Measurements from ENCODE around the gene SFMBT2. TPM values are rescaled to one million over a fixed set of nuclear protein-coding genes. Genes with fewer than 3 reads are reported as not detected.

Gene SFMBT2
- total RNA-seq, 1 experiment from 2014 or later: 41.5 TPM

GRCh38 chr10:7248585-7249164, 162.2 kb downstream of the SFMBT2 start:
- Histone ChIP-seq H4K20me1 (ENCODE audit: insufficient read depth, low read depth, low read length) (no peaks in the 10 kb centered on the region), H3K4me1 (ENCODE audit: low read length) (no peaks in the 10 kb centered on the region), H3K4me3 (ENCODE audit: low read length) (no peak overlapping the region), H3K36me3 (ENCODE audit: insufficient read depth, low read length) (peaks cover 42% of the 10 kb centered on the region; the same call in 1 of the 2 replicates), H3K9ac (ENCODE audit: low read length) (no peak overlapping the region), H3K27ac (ENCODE audit: low read length) (no peak overlapping the region), H3K9me2 (replicated peaks; ENCODE audit: insufficient read depth, low read length) (no peaks in the 10 kb centered on the region), H3K9me3 (ENCODE audit: low read length) (no peaks in the 10 kb centered on the region), H2AFZ (ENCODE audit: low read length) (no peak overlapping the region), H3K27me3 (ENCODE audit: low read length) (no peaks in the 10 kb centered on the region), H3K79me2 (ENCODE audit: low read length) (peaks cover 37% of the 10 kb centered on the region), H3K4me2 (ENCODE audit: low read depth, low read length, poor library complexity, severe bottlenecking) (no peak overlapping the region)
- no peak for DNase-seq

GRCh38 chr10:7248148-7248547, 162.7 kb downstream of the SFMBT2 start:
- H3K79me2 ChIP-seq (ENCODE audit: low read length): peaks cover 37% of the 10 kb centered on the region
- no peaks in the 10 kb centered on the region for H3K9me3 ChIP-seq (ENCODE audit: low read length)
- H3K9me2 ChIP-seq (replicated peaks; ENCODE audit: insufficient read depth, low read length): no peaks in the 10 kb centered on the region
- no peak overlapping the region for H3K4me3 ChIP-seq (ENCODE audit: low read length)
- no peak for DNase-seq
- no peaks in the 10 kb centered on the region for H3K27me3 ChIP-seq (ENCODE audit: low read length)
- no peak overlapping the region for H3K27ac ChIP-seq (ENCODE audit: low read length)
- no peaks in the 10 kb centered on the region for H4K20me1 ChIP-seq (ENCODE audit: insufficient read depth, low read depth, low read length)
- H3K36me3 ChIP-seq (ENCODE audit: insufficient read depth, low read length): peaks cover 45% of the 10 kb centered on the region
- no peak overlapping the region for H3K4me2 ChIP-seq (ENCODE audit: low read depth, low read length, poor library complexity, severe bottlenecking)
- no peak overlapping the region for H2AFZ ChIP-seq (ENCODE audit: low read length)
- no peak overlapping the region for H3K9ac ChIP-seq (ENCODE audit: low read length)
- no peaks in the 10 kb centered on the region for H3K4me1 ChIP-seq (ENCODE audit: low read length)

GRCh38 chr10:7245505-7245904, 165.3 kb downstream of the SFMBT2 start:
- Histone ChIP-seq H3K36me3 (ENCODE audit: insufficient read depth, low read length) (peaks cover 61% of the 10 kb centered on the region), H3K4me3 (ENCODE audit: low read length) (no peak overlapping the region), H3K27me3 (ENCODE audit: low read length) (no peaks in the 10 kb centered on the region), H3K79me2 (ENCODE audit: low read length) (peaks cover 45% of the 10 kb centered on the region), H3K4me1 (ENCODE audit: low read length) (no peaks in the 10 kb centered on the region), H3K9me3 (ENCODE audit: low read length) (no peaks in the 10 kb centered on the region), H2AFZ (ENCODE audit: low read length) (no peak overlapping the region), H3K9me2 (replicated peaks; ENCODE audit: insufficient read depth, low read length) (no peaks in the 10 kb centered on the region), H4K20me1 (ENCODE audit: insufficient read depth, low read depth, low read length) (no peaks in the 10 kb centered on the region), H3K27ac (ENCODE audit: low read length) (no peak overlapping the region), H3K9ac (ENCODE audit: low read length) (no peak overlapping the region), H3K4me2 (ENCODE audit: low read depth, low read length, poor library complexity, severe bottlenecking) (no peak overlapping the region)
- DNase-seq: no peak

GRCh38 chr10:7243873-7244272, 167.0 kb downstream of the SFMBT2 start:
- no peak overlapping the region for H3K9ac ChIP-seq (ENCODE audit: low read length)
- no peak overlapping the region for H3K27ac ChIP-seq (ENCODE audit: low read length)
- no peak overlapping the region for H2AFZ ChIP-seq (ENCODE audit: low read length)
- peaks cover 58% of the 10 kb centered on the region for H3K79me2 ChIP-seq (ENCODE audit: low read length)
- no peaks in the 10 kb centered on the region for H3K4me1 ChIP-seq (ENCODE audit: low read length)
- H3K36me3 ChIP-seq (ENCODE audit: insufficient read depth, low read length): peaks cover 68% of the 10 kb centered on the region
- no peaks in the 10 kb centered on the region for H3K9me3 ChIP-seq (ENCODE audit: low read length)
- H4K20me1 ChIP-seq (ENCODE audit: insufficient read depth, low read depth, low read length): no peaks in the 10 kb centered on the region
- H3K9me2 ChIP-seq (replicated peaks; ENCODE audit: insufficient read depth, low read length): no peaks in the 10 kb centered on the region
- H3K4me3 ChIP-seq (ENCODE audit: low read length): no peak overlapping the region
- H3K4me2 ChIP-seq (ENCODE audit: low read depth, low read length, poor library complexity, severe bottlenecking): no peak overlapping the region
- no peaks in the 10 kb centered on the region for H3K27me3 ChIP-seq (ENCODE audit: low read length)
- no peak for DNase-seq

- Histone ChIP-seq H4K20me1 (ENCODE audit: insufficient read depth, low read depth, low read length) (no peaks in the 10 kb centered on the region), H3K27ac (ENCODE audit: low read length) (no peak overlapping the region), H3K27me3 (ENCODE audit: low read length) (no peaks in the 10 kb centered on the region), H3K4me1 (ENCODE audit: low read length) (no peaks in the 10 kb centered on the region), H3K9me2 (replicated peaks; ENCODE audit: insufficient read depth, low read length) (no peaks in the 10 kb centered on the region), H2AFZ (ENCODE audit: low read length) (no peak overlapping the region), H3K36me3 (ENCODE audit: insufficient read depth, low read length) (peaks cover 66% of the 10 kb centered on the region), H3K79me2 (ENCODE audit: low read length) (peaks cover 65% of the 10 kb centered on the region), H3K9me3 (ENCODE audit: low read length) (no peaks in the 10 kb centered on the region), H3K4me2 (ENCODE audit: low read depth, low read length, poor library complexity, severe bottlenecking) (no peak overlapping the region), H3K4me3 (ENCODE audit: low read length) (no peak overlapping the region), H3K9ac (ENCODE audit: low read length) (no peak overlapping the region)
- no peak for DNase-seq
Observed at GRCh38 chr10:7243139-7243538, 167.7 kb downstream of the SFMBT2 start.

- no peak overlapping the region for H3K4me2 ChIP-seq (ENCODE audit: low read depth, low read length, poor library complexity, severe bottlenecking)
- no peak for DNase-seq
- no peaks in the 10 kb centered on the region for H3K4me1 ChIP-seq (ENCODE audit: low read length)
- no peaks in the 10 kb centered on the region for H3K9me3 ChIP-seq (ENCODE audit: low read length)
- peaks cover 74% of the 10 kb centered on the region for H3K36me3 ChIP-seq (ENCODE audit: insufficient read depth, low read length)
- no peaks in the 10 kb centered on the region for H4K20me1 ChIP-seq (ENCODE audit: insufficient read depth, low read depth, low read length)
- H3K27ac ChIP-seq (ENCODE audit: low read length): no peak overlapping the region
- no peaks in the 10 kb centered on the region for H3K27me3 ChIP-seq (ENCODE audit: low read length)
- no peaks in the 10 kb centered on the region for H3K9me2 ChIP-seq (replicated peaks; ENCODE audit: insufficient read depth, low read length)
- H3K9ac ChIP-seq (ENCODE audit: low read length): no peak overlapping the region
- H2AFZ ChIP-seq (ENCODE audit: low read length): no peak overlapping the region
- no peak overlapping the region for H3K4me3 ChIP-seq (ENCODE audit: low read length)
- H3K79me2 ChIP-seq (ENCODE audit: low read length): peaks cover 85% of the 10 kb centered on the region
Observed at GRCh38 chr10:7239312-7239985, 171.4 kb downstream of the SFMBT2 start.

- no peaks in the 10 kb centered on the region for H3K27me3 ChIP-seq (ENCODE audit: low read length)
- H3K27ac ChIP-seq (ENCODE audit: low read length): no peak overlapping the region
- no peak overlapping the region for H3K4me2 ChIP-seq (ENCODE audit: low read depth, low read length, poor library complexity, severe bottlenecking)
- no peaks in the 10 kb centered on the region for H3K9me3 ChIP-seq (ENCODE audit: low read length)
- H3K79me2 ChIP-seq (ENCODE audit: low read length): peaks cover 62% of the 10 kb centered on the region
- H3K36me3 ChIP-seq (ENCODE audit: insufficient read depth, low read length): peaks cover 49% of the 10 kb centered on the region
- no peak overlapping the region for H3K4me3 ChIP-seq (ENCODE audit: low read length)
- H4K20me1 ChIP-seq (ENCODE audit: insufficient read depth, low read depth, low read length): no peaks in the 10 kb centered on the region
- H3K4me1 ChIP-seq (ENCODE audit: low read length): no peaks in the 10 kb centered on the region
- H2AFZ ChIP-seq (ENCODE audit: low read length): no peak overlapping the region
- no peak overlapping the region for H3K9ac ChIP-seq (ENCODE audit: low read length)
- no peak for DNase-seq
- H3K9me2 ChIP-seq (replicated peaks; ENCODE audit: insufficient read depth, low read length): no peaks in the 10 kb centered on the region
Observed at GRCh38 chr10:7235376-7235775, 175.5 kb downstream of the SFMBT2 start.

- no peak overlapping the region for H3K27ac ChIP-seq (ENCODE audit: low read length)
- H3K36me3 ChIP-seq (ENCODE audit: insufficient read depth, low read length): peaks cover 39% of the 10 kb centered on the region
- H3K79me2 ChIP-seq (ENCODE audit: low read length): peaks cover 54% of the 10 kb centered on the region
- no peaks in the 10 kb centered on the region for H3K9me3 ChIP-seq (ENCODE audit: low read length)
- H3K4me3 ChIP-seq (ENCODE audit: low read length): no peak overlapping the region
- H3K4me1 ChIP-seq (ENCODE audit: low read length): no peaks in the 10 kb centered on the region
- no peaks in the 10 kb centered on the region for H3K9me2 ChIP-seq (replicated peaks; ENCODE audit: insufficient read depth, low read length)
- DNase-seq: no peak
- H4K20me1 ChIP-seq (ENCODE audit: insufficient read depth, low read depth, low read length): no peaks in the 10 kb centered on the region
- H3K9ac ChIP-seq (ENCODE audit: low read length): no peak overlapping the region
- no peak overlapping the region for H2AFZ ChIP-seq (ENCODE audit: low read length)
- H3K27me3 ChIP-seq (ENCODE audit: low read length): no peaks in the 10 kb centered on the region
- H3K4me2 ChIP-seq (ENCODE audit: low read depth, low read length, poor library complexity, severe bottlenecking): no peak overlapping the region
Observed at GRCh38 chr10:7234109-7234508, 176.7 kb downstream of the SFMBT2 start.
